ENCODE measurements around the gene KCNC1. TPM values are rescaled to one million over a fixed set of nuclear protein-coding genes. Genes with fewer than 3 reads are reported as not detected.

KCNC1 gene
- total RNA-seq, 1 experiment from 2014 or later: 0.26 TPM

DNA sequence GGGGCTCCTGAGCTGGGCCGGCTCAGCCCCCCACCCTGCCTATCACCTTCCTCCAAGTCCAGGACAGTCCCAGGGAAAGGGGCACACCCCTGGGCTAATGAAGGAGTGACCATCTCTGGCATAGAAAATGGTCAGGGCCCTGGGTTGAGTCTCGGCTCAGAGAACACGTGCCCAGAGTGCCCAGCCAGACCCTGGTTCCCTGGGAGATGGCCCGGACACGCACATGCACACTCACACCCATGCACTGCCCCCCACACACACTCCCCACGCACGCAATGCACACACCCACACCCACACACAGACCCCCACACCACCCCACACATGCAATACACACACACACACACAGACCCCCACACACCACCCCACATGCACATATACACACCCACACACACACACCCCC lies 28.7 kb downstream of the KCNC1 start:
- Mint-ChIP-seq H3K4me1 (ENCODE audit: low read depth, unreplicated experiment) (no peaks in the 10 kb centered on the region), H3K36me3 (ENCODE audit: insufficient read depth, unreplicated experiment) (peaks cover 5% of the 10 kb centered on the region), H3K4me3 (ENCODE audit: low read depth, unreplicated experiment) (no peak overlapping the region), H3K27ac (ENCODE audit: unreplicated experiment) (no peak overlapping the region), H3K27me3 (ENCODE audit: unreplicated experiment) (peaks cover 35% of the 10 kb centered on the region), H3K9me3 (ENCODE audit: low read depth, unreplicated experiment) (no peaks in the 10 kb centered on the region)
- no peak for DNase-seq
- intact Hi-C loops (cut with micrococcal nuclease; ENCODE audit: unreplicated experiment): no loop called here
- no peak for TF ChIP-seq CTCF (IDR thresholded peaks at IDR 0.05; ENCODE audit: unreplicated experiment)
- no TSS peak for BruUV-seq (replicated peaks)
- CTCF ChIA-PET: no interaction called here

DNA sequence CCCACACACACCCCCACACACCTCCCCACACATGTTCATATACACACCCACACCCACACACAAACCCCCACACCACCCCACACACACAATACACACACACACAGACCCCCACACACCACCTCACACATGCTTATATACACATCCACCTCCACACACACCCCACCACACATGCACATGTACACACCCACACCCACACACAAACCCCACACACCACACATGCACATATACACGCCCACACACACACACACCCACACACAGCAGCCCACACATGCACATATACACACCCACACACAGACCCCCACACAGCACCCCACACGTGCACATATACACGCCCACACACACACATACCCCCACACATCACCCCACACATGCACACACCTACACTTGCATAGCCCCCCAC lies 29.1 kb downstream of the KCNC1 start:
- H3K4me1 Mint-ChIP-seq (ENCODE audit: low read depth, unreplicated experiment): no peaks in the 10 kb centered on the region
- no peak for DNase-seq
- H3K27me3 Mint-ChIP-seq (ENCODE audit: unreplicated experiment): peaks cover 35% of the 10 kb centered on the region
- H3K9me3 Mint-ChIP-seq (ENCODE audit: low read depth, unreplicated experiment): no peaks in the 10 kb centered on the region
- peaks cover 5% of the 10 kb centered on the region for H3K36me3 Mint-ChIP-seq (ENCODE audit: insufficient read depth, unreplicated experiment)
- CTCF ChIA-PET: interaction anchor here (0.6 kb wide), 1 partner anchor 205 kb away, joined by 4 read pairs; no protein-coding TSS in a partner anchor
- no peak overlapping the region for H3K4me3 Mint-ChIP-seq (ENCODE audit: low read depth, unreplicated experiment)
- intact Hi-C loops (cut with micrococcal nuclease; ENCODE audit: unreplicated experiment): no loop called here
- no TSS peak for BruUV-seq (replicated peaks)
- TF ChIP-seq CTCF (IDR thresholded peaks at IDR 0.05; ENCODE audit: unreplicated experiment): no peak
- no peak overlapping the region for H3K27ac Mint-ChIP-seq (ENCODE audit: unreplicated experiment)

GRCh38 chr11:17764446-17765218 lies 30.1 kb downstream of the KCNC1 start:
- BruUV-seq (replicated peaks): no TSS peak
- intact Hi-C loops (cut with micrococcal nuclease; ENCODE audit: unreplicated experiment): no loop called here

DNA sequence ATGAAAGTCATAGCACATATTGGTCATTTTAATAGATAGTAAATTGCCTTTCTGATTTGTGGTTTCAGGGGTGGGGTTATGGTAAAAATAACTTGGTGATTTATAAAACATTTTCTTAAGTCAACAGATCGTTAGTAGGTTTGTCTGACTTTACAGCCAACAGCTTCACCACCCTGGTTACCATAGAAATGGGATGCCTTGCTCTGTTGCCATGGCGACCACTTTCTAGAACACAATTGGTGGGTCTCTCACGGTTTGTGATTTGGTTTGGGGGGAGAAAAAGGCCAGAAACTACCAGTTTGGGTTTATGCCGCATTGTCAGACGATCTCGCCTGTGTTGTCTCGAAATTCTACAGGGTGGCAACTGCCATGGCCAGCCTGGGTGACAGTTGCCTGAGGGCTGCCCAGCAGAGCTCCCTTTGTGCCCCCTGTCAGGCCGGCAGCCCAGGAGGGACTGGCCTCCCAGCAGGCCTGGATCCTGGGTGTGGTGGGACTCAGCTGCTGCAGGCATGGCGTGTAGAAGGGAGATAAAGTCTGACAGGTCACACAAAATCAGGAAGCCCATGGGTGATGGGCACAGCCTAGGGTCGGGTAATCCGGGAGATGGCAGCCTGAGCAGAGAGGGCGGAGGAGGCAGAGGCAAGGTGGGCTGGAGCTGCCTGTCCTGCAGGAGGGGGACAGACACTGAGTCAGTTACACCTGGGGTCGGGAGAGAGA lies 30.9 kb downstream of the KCNC1 start:
- Mint-ChIP-seq H3K4me1 (ENCODE audit: low read depth, unreplicated experiment) (no peaks in the 10 kb centered on the region), H3K27me3 (ENCODE audit: unreplicated experiment) (peaks cover 44% of the 10 kb centered on the region), H3K4me3 (ENCODE audit: low read depth, unreplicated experiment) (no peak overlapping the region), H3K36me3 (ENCODE audit: insufficient read depth, unreplicated experiment) (peaks cover 5% of the 10 kb centered on the region), H3K27ac (ENCODE audit: unreplicated experiment) (no peak overlapping the region), H3K9me3 (ENCODE audit: low read depth, unreplicated experiment) (no peaks in the 10 kb centered on the region)
- no peak for TF ChIP-seq CTCF (IDR thresholded peaks at IDR 0.05; ENCODE audit: unreplicated experiment)
- no TSS peak for BruUV-seq (replicated peaks)
- DNase-seq: no peak
- intact Hi-C loops (cut with micrococcal nuclease; ENCODE audit: unreplicated experiment): no loop called here
- CTCF ChIA-PET: interaction anchor here (0.5 kb wide), 1 partner anchor 141 kb away, joined by 3 read pairs; no protein-coding TSS in a partner anchor

More at GRCh38 chr11:17764446-17765218, 30.1 kb downstream of the KCNC1 start:
- Mint-ChIP-seq H3K4me3 (ENCODE audit: low read depth, unreplicated experiment) (no peak overlapping the region), H3K27ac (ENCODE audit: unreplicated experiment) (no peak overlapping the region), H3K4me1 (ENCODE audit: low read depth, unreplicated experiment) (no peaks in the 10 kb centered on the region), H3K9me3 (ENCODE audit: low read depth, unreplicated experiment) (no peaks in the 10 kb centered on the region), H3K36me3 (ENCODE audit: insufficient read depth, unreplicated experiment) (peaks cover 5% of the 10 kb centered on the region), H3K27me3 (ENCODE audit: unreplicated experiment) (peaks cover 35% of the 10 kb centered on the region)
- CTCF ChIA-PET: interaction anchor here (0.6 kb wide), 1 partner anchor 204 kb away, joined by 4 read pairs; no protein-coding TSS in a partner anchor
- no peak for TF ChIP-seq CTCF (IDR thresholded peaks at IDR 0.05; ENCODE audit: unreplicated experiment)
- no peak for DNase-seq

All from Calu3 (cell line).